Measurements from ENCODE around the gene M1AP. TPM values are rescaled to one million over a fixed set of nuclear protein-coding genes. Genes with fewer than 3 reads are reported as not detected.

M1AP gene
- total and polyA plus RNA-seq, 2 of the 8 experiments (the other 6 are each of a cell fraction or from before 2014, with no cell fraction given), result 4.8 TPM

- Histone ChIP-seq H3K9ac (replicated peaks in 1 of 4; ENCODE audit: extremely low read depth in 1 of 4, low read depth in 3 of 4, low read length in 3 of 4) (no peak overlapping the region), H3K4me3 (ENCODE audit: extremely low read depth in 1 of 4, insufficient read depth in 2 of 4, low read depth in 3 of 4, low read length in 4 of 4) (no peak overlapping the region), H2AK5ac (ENCODE audit: low read depth, low read length) (0 out of 2 replicates have a peak overlapping the region, but pooled peaks have one; percentile 75), H2BK12ac (ENCODE audit: low read depth, low read length) (no peak overlapping the region), H3K27me3 (replicated peaks in 1 of 4; ENCODE audit: control insufficient read depth in 3 of 4, extremely low read depth in 1 of 4, insufficient read depth in 3 of 4, low read length in 3 of 4) (peaks cover 0 to 28% (median 22%) of the 10 kb centered on the region in 4 experiments; a peak in 6 of 7 replicates), H3K56ac (replicated peaks; ENCODE audit: insufficient read length, low read depth, low read length) (no peak overlapping the region), H3K79me1 (ENCODE audit: low read depth, low read length) (no peaks in the 10 kb centered on the region), H3K79me2 (ENCODE audit: control insufficient read depth in 1 of 2, insufficient read depth in 2 of 2, low read length in 2 of 2) (no peaks in the 10 kb centered on the region), H4K20me1 (replicated peaks in 1 of 2; ENCODE audit: control insufficient read depth in 1 of 2, insufficient read depth in 2 of 2, low read length in 2 of 2) (peaks cover 0 to 4% of the 10 kb centered on the region in 2 experiments), H3K18ac (ENCODE audit: extremely low read depth, low read length) (no peak overlapping the region), H2BK15ac (ENCODE audit: low read length) (0 out of 2 replicates have a peak overlapping the region, but pooled peaks have one; percentile 40), H3K36me3 (ENCODE audit: control insufficient read depth in 2 of 4, insufficient read depth in 4 of 4, low read length in 3 of 4) (no peaks in the 10 kb centered on the region; a peak in 1 of 8 replicates), H4K91ac (replicated peaks; ENCODE audit: insufficient read length, low read length) (no peak overlapping the region), H3K4me1 (replicated peaks in 1 of 4; ENCODE audit: control insufficient read depth in 3 of 4, insufficient read depth in 4 of 4, low read length in 3 of 4) (peaks cover 0 to 7% (median 5%) of the 10 kb centered on the region in 4 experiments; a peak in 6 of 7 replicates), H3K27ac (ENCODE audit: low read depth, low read length) (no peak overlapping the region), H2AFZ (ENCODE audit: low read length) (no peak overlapping the region), H3K4ac (replicated peaks; ENCODE audit: insufficient read length, low read depth, low read length) (no peak overlapping the region), H2BK5ac (ENCODE audit: low read depth, low read length) (no peak overlapping the region), H3K23me2 (ENCODE audit: low read depth, low read length) (peaks cover 11% of the 10 kb centered on the region), H4K5ac (ENCODE audit: insufficient read length, low read depth, low read length) (no peak overlapping the region), H3K14ac (ENCODE audit: insufficient read length) (no peak overlapping the region), H4K8ac (ENCODE audit: extremely low read depth, insufficient read depth, low read length) (no peak overlapping the region), H2BK120ac (replicated peaks; ENCODE audit: low read depth, low read length) (no peak overlapping the region), H3K9me3 (ENCODE audit: insufficient read depth in 2 of 2, low read depth in 1 of 2, low read length in 1 of 2) (no peaks in the 10 kb centered on the region), H3K23ac (ENCODE audit: insufficient read length) (no peak overlapping the region), H3K4me2 (ENCODE audit: insufficient read depth in 1 of 2, low read depth in 2 of 2, low read length in 2 of 2) (no peak overlapping the region), H2BK20ac (ENCODE audit: low read length) (no peak overlapping the region)
- FAIRE-seq, result no peak
- POLR2A ChIA-PET (ENCODE audit: partially characterized antibody), result interaction anchor here (0.6 to 2.2 kb wide), 8 partner anchors 8 to 141 kb away, joined by 3 to 10 read pairs (median 3); partner anchors contain the start of genes AUP1, HTRA2 and WBP1
- DNase-seq (ENCODE audit: low read depth in 1 of 2, low spot score in 2 of 2), result no peak
- WGBS, 2 experiments (ENCODE audit: extremely low coverage in 1 of 2, insufficient coverage in 1 of 2, insufficient read length in 1 of 2, insufficient replicate concordance in 2 of 2, low coverage in 1 of 2, low lambda C conversion rate in 2 of 2, missing lambda C conversion rate in 1 of 2), result 86% methylated on average over 7 of the region's 7 CpGs; no CpG with 5 or more reads in 1 of the 2 experiments
- CTCF ChIA-PET (ENCODE audit: partially characterized antibody), result interaction anchor here (0.9 to 7.5 kb wide), 9 partner anchors 13 to 84 kb away, joined by 3 to 56 read pairs (median 7); no protein-coding TSS in a partner anchor
- TF ChIP-seq NRF1 (IDR thresholded peaks at IDR 0.05; ENCODE audit: low read depth, low read length) (no peak), KDM5A (IDR thresholded peaks at IDR 0.05; ENCODE audit: low read length) (no peak), SAP30 (IDR thresholded peaks at IDR 0.05; ENCODE audit: insufficient read depth, insufficient replicate concordance, low read length) (no peak), FOSL1 (IDR thresholded peaks at IDR 0.05; ENCODE audit: insufficient read depth, low read depth, low read length) (no peak), CHD1 (IDR thresholded peaks at IDR 0.05; ENCODE audit: low read depth, low read length) (no peak), KDM1A (IDR thresholded peaks at IDR 0.05; ENCODE audit: borderline replicate concordance, low read length) (no peak), ZNF274 (IDR thresholded peaks at IDR 0.05; ENCODE audit: borderline replicate concordance, extremely low read depth, low read length) (no peak), JUN (IDR thresholded peaks at IDR 0.05; ENCODE audit: low read depth, low read length) (no peak), SIX5 (IDR thresholded peaks at IDR 0.05; ENCODE audit: low read depth, low read length) (no peak)
- TF ChIP-seq, protein P1, sequence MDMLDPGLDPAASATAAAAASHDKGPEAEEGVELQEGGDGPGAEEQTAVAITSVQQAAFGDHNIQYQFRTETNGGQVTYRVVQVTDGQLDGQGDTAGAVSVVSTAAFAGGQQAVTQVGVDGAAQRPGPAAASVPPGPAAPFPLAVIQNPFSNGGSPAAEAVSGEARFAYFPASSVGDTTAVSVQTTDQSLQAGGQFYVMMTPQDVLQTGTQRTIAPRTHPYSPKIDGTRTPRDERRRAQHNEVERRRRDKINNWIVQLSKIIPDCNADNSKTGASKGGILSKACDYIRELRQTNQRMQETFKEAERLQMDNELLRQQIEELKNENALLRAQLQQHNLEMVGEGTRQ (IDR thresholded peaks at IDR 0.05; ENCODE audit: low read length), result no peak
Measured at GRCh38 chr2:74558284-74559230, 89.6 kb downstream of the M1AP start.
